HG03103 (cell line): ENCODE results near the gene SH3PXD2A.

Source experiments
- ATAC-seq: cut with Tn5 transposase; IDR thresholded peaks from one replicate; pipeline ENCODE4 v1.9.1; 2021; ENCODE audit warnings: low read depth; ENCODE audit not compliant: unreplicated experiment

SH3PXD2A gene

GRCh38 chr10:103714232-103714891 is 141.0 kb downstream of the SH3PXD2A start:
- no peak for ATAC-seq

DNA sequence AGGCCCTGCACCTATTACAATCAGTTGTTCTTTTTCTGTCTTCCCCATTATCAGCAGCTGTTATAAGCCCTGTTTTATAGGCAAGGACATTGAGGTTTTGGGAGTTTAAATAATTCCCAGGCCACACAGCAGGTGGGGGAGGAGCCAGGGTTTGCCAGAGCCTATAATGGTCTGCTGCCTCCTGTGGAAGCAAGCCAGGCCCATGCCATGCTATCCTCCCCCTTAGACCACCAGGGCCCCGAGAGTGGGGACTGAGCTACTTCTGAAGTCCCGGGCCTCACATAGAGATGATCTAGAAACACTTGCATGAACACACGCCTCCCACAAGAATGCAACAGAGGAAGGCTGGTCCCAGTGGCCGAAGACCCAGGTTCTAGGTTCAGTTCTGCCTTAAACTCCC is 141.7 kb downstream of the SH3PXD2A start:
- no peak for ATAC-seq

DNA sequence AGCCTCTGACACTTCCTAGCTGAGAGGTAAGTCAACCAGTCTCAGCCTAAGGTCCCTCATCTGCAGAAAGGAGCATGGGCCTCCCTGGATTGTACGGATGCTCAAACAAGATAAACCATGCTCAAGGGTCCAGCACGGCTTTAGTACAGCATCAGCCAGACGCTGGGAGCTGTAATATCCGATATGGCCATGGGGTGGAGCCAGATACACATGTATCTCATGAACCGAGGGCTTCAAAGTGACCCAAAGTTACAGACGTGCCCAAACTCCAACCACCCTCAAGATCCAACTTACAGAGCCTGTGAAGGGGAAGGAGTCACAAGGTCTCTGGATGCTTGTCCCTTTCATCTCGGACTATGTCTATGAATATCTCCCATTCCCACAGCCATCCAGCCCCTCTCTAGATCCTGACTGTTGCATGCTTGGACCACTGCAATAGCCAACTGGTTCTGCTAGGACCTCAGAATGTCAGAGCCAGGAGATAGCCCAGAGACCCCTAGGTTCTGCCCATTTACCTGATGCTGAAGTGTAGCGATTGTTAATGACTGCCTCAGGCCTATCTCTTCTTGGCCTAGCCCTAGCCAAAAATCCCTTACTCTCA is 142.4 kb downstream of the SH3PXD2A start:
- ATAC-seq, result peak; percentile 72

DNA sequence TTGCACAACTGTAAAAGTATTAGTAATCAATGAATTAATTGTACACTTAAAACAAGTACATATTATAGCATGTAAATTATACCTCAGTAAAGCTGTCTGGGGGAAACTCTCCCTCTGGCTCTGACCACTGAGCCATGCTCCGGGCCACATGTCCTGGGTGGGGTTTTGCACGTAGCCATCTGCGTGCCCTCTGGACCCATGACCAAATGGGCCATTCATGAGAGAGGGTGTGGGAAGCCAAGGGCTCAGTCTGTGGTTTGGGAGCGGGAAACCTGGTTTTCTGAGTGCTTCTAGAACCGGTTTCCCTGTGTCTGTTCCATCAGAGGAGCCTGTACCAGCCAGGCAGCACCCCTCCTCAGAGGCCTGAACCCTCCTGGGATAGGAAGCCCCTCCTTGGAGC is 143.2 kb downstream of the SH3PXD2A start:
- ATAC-seq, result no peak

DNA sequence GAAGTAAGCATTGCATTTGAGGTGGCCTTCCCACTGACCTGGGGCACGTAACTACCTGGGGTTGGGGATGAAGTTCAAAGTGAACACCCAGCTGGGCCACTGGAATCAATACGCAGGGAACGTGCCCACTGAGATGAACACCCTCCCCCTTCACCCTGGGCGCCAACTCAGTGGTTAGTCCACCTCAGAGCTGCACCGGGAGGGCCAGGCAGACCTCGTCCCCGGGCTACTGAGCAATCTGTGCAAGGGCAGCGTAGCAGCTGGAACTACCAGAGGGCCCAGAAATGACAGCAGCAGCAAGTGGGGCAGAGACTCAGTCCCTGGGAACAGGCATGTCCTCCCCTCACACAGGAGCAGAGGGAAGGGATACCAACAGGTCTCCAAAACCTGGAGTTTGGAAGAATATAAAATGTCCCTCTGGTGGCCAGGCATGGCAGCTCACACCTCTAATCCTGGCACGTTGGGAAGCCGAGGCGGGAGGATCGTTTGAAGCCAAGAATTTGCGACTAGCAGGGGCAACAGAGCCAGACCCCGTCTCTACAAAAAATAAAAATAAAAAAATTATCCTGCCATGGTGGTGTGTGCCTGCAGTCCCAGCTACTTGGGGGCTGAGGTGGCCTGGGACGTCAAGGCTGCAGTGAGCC is 143.9 kb downstream of the SH3PXD2A start:
- no peak for ATAC-seq

GRCh38 chr10:103710490-103710889 is 144.9 kb downstream of the SH3PXD2A start:
- ATAC-seq, result no peak

GRCh38 chr10:103709341-103709920 is 145.9 kb downstream of the SH3PXD2A start:
- ATAC-seq, result no peak

GRCh38 chr10:103708627-103709288 is 146.6 kb downstream of the SH3PXD2A start:
- ATAC-seq, result no peak

- no peak for ATAC-seq
Observed at GRCh38 chr10:103707956-103708626, 147.3 kb downstream of the SH3PXD2A start.

GRCh38 chr10:103706762-103707161 is 148.6 kb downstream of the SH3PXD2A start:
- ATAC-seq, result no peak

DNA sequence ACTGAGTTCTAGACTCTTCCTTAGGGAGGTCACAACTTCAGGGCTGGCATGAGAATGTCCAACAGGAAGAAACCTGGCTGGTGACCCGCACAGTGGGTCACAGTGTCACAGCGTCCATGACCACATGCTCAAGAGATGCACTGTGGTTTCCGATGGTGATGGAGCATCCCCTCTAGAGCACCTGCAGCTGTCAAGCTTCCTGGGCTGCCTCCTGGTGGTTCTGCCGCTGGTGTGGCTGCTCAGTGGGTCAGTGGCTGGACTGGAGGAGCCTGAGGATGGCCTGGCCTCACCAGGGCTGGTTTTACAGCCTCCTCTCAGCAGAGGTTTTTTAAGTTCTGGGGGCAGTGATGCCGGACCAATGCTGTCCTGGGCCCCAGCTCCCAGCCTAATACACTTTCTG is 149.3 kb downstream of the SH3PXD2A start:
- ATAC-seq, result no peak

GRCh38 chr10:103703941-103704919 is 151.1 kb downstream of the SH3PXD2A start:
- ATAC-seq, result no peak

DNA sequence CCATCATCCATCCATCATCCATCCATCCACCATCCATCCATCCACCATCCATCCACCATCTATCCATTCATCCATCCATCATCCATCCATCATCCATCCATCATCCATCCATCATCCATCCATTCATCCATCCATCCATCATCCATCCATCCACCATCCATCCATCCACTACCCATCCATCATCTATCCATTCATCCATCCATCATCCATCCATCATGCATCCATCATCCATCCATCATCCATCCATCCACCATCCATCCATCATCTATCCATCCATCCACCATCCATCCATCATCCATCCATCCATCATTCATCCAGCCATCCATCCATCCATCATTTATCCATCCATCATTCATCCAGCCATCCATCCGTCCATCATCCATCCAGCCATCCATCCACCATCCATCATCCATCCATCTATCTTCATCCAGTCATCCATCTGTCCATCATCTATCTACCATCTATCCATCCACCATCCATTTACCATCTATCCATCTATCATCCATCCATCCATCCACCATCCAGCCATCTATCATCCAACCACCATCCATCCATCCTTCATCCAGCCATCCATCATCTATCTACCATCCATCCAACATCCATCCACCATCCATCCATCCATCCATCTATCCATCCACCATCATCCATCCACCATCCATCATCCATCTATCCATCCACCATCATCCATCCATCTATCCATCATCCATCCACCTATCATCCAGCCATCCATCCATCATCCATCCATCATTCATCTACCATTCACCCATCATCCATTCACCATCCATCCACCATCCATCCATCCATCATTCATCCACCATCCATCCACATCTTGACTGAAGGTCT is 153.8 kb downstream of the SH3PXD2A start:
- no peak for ATAC-seq

DNA sequence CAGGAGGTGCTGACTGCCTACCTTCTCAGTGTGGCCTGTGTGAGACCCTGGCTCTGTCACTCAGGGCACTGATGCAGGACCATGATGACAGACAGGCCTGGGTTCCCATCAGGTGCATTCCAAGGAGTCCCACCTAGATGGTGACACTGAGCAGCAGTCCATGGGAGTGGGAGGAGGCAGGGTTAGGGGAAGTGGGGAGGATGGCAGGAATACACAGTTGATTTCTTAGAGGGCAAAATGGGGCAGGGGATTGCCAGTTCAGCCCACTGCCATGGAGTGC is 155.0 kb downstream of the SH3PXD2A start:
- no peak for ATAC-seq

DNA sequence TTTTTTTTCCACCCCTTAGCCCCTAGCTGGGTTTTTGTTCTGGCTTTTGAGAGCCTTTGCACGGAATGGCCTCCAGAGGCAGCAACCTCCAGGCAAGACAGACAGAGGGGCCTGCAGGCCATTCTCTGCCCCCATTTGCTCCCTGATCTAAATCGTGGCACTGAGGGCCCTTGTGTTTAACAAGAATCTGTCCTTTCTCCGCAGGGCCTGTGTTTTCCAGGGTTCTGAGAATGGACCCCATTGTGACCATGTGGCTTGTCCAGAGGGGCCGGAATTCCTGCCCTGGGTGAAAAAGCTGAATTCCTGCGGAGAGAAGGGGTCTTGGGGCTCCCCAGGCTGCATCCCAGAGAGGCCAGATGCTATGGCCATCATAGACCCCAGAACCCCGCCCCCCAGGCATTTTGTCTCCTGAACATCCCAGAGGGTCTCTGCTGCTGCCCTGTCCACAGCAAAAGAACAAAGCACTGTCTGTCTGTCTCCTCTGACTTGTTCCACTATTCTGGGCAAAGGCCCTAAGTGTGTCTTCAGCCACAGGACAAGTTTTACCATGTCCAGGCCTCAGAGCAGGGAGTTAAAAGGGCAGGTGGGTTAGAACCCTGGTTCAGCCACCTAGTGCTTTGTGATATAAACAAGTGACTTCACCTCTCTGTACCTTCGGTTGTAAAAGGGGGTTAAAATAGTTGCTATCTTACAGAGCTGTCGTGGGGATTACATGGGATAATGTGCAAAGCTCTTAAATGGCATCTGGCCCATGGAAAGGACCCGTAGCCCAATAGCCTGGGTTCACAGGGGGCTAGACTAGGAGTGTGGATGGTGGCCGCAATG is 155.6 kb downstream of the SH3PXD2A start:
- no peak for ATAC-seq

DNA sequence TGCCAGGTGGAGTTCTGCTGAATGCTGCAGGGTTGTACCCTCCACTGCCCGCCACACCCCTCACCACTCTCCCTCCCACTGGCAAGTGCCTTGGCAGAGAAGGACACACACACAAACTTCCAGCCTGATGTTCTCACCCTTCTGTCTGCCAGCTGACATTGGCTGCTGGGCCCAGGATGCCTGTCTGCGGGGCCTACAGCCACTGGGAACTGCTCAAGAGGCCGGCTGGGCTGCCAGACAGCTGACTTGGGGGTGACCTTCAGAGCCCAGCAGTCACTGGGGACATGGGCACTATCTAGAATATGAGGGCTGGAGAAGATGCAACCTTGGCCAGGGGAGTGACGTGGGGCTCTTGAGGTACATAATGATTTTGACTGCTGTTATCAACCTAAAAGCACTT is 157.1 kb downstream of the SH3PXD2A start:
- ATAC-seq, result no peak

- ATAC-seq, result no peak
Observed at GRCh38 chr10:103697787-103698186, 157.6 kb downstream of the SH3PXD2A start.
